ENCODE data around the gene ANKRD6.
A peak's percentile ranks its signal among the peaks of the same experiment; 100 is the strongest.

The ANKRD6 gene

GRCh38 chr6:89564752-89565427 is 131.9 kb downstream of the ANKRD6 start:
- DNase-seq (ENCODE audit: low spot score): no peak

DNA sequence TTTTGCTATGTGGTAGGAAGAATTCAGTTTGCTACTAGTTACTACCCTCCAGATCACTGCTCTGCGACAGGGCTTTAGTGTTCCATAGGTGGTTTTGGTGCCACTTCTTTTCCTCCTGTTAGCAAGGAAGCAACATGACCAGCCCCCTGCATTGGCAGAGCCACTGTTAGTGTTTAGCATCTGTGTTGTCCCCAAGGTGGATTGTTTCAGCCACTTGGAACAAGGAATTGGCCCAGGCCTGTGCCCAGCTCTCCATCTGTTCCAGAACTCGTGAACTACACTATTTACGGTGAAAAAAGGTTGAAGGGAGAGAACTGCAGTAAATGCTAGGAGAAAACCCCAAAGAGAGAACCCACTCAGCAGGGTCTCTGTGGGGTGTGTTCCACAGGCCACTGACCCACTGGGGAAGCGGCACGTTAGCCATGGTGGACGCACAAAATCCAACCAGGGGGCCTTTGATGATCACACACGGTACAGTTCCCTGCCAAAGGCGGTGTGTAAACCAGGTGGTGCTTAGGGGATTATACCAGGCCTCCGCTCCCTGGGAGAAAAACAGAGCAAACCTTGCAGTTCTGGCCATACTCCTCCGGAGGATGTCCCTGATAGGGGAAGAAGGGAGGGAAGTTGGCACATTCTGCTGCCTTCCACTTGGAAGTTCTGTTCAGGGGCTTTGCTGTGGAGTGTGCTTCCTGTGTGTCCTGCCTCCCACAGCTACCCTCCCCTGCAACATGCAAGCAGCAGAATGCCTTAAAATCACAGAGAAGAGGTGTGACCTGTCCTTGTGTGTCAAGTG is 133.3 kb downstream of the ANKRD6 start:
- no peak for DNase-seq (ENCODE audit: low spot score)

DNA sequence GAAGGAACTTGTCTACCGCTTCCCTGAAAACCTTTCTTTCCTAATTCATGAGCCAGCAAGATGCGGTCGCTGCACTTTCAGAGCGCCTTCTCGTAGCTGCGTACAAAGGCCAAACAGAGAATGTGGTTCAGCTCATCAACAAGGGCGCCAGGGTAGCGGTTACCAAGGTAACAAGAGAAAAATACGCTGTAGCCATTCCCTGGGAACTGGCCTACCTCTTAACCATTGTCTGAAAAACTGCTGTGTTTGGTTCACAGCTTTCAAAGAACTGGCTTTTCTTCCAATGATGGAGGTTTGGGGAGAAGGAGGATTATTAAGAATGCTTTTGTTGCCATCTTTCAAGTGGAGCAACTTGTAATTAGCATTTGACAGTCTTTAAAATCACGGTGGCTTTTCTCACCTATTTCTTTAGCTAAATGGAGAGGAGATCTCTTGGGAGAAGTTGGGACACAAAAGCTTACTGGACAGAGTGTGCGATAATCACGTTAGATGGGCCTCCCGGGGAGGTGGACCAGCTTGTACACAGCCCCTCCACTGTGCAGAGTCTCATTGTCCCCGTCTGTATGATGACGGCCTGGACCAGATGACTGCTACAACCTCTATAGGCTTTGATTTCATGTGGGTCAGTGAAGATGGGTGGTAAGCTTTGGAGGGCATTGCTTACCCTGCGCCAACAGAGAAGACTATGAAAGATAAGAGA is 134.1 kb downstream of the ANKRD6 start:
- DNase-seq (ENCODE audit: low spot score): no peak

DNA sequence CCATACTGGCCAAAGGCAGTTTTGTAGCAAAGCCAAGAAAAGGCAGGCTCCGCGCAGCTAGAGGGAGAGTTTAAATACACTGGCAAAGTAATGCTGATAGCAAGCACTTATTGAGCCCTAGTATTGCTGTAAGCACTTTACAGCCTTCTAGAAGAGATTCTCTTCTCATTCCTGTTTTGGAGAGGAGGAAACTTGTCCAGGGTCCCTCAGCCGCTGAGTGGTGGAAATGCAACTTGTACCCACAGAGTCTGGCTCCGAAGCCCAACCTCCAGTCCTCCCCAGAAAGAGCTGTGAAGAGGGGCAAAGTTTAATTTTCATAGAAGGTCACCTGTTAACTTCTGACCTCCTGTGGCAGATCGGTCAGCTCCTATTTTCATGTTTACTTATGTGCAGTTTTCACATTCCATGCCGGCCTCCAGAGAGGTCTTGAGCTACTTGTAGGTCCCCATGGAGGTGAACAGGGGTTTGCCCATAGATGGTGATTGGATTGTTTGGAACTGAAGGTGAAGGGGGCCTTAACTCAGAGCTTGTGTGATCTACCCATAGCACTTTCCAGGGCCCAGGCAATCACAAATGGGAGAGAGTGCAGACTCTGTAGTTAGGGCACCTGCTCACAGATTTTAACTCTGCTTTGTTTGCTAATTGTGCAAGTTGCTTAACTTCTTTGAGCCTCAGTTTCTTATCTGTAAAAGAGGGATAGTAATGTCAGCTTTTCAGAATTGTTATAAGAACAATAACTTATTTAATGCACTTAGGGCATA is 134.9 kb downstream of the ANKRD6 start:
- no peak for DNase-seq (ENCODE audit: low spot score)

- no peak for DNase-seq (ENCODE audit: low spot score)
Observed at GRCh38 chr6:89574910-89575561, 142.1 kb downstream of the ANKRD6 start.

DNA sequence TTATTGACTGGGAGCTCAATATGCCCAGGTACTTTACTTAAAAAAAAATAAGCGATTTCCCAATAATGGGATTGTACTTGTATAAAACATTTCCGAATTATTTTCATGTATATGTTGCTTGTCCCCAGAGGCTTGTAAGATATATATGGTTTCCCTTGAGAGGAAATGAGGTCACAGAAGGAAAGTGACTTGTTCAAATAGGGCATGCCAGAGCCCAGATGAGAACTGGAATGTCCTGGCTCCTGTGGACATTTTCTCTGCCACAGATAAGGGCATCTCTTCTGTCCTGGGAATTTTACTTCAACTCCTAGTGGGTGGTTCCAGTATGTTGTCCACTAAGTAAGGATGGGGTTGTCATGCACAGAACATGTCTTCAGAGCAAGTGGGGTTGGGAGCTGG is 142.6 kb downstream of the ANKRD6 start:
- no peak for DNase-seq (ENCODE audit: low spot score)

DNA sequence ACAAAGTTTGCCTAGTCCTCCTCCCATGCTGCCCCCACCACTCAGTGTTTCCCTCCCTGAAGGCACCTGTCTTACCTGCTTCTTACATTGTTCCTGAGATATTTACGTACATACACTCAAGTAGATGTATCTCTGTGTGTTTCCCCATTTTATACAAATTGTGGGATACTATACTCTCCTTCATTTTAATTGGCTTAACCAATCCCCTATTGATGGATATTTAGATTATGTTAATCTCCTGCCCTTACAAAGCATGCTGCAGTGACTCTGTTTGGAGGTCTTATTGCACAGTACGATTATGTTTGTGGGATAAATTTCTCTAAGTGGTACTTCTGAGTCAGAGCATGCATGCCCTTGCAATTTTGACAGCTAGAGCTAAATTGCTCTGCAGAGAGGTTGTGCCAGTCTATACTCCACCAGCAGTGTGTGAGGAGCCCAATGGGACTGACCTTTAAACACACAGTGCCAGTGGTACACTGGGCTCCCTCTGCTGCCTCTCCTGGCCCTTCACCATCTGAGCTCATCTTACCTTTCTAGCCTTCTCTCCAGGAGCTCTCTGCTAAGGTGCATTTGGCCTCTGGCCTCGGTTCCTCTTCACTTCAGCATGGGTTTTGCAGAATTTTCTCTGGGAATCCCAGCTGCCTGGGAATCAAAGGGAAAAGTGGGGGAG is 148.2 kb downstream of the ANKRD6 start:
- no peak for DNase-seq (ENCODE audit: low spot score)

DNA sequence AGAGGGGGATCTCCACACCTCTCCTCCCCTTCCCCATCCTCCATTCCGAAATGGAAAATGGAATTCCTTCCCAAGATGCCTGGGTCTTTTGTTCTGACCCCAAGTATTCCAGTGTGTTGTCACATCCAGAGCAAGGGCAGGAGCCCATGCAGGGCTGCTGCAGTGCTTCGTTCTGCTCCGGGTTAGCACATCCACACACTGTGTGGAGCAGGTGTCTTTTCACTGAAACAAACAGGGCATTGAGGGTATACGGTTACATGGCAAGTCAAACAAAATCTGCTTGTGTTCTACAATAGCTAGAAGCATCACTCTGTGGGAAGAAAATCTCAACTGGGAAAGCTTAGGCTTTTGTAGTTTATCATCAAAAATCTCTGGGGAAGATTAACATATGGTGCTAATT is 148.7 kb downstream of the ANKRD6 start:
- no peak for DNase-seq (ENCODE audit: low spot score)

- no peak for DNase-seq (ENCODE audit: low spot score)
Observed at GRCh38 chr6:89582669-89583325, 149.8 kb downstream of the ANKRD6 start.

- no peak for DNase-seq (ENCODE audit: low spot score)
Observed at GRCh38 chr6:89583559-89583958, 150.6 kb downstream of the ANKRD6 start.

GRCh38 chr6:89584539-89584938 is 151.6 kb downstream of the ANKRD6 start:
- no peak for DNase-seq (ENCODE audit: low spot score)

GRCh38 chr6:89585154-89585553 is 152.2 kb downstream of the ANKRD6 start:
- DNase-seq (ENCODE audit: low spot score): no peak

- no peak for DNase-seq (ENCODE audit: low spot score)
Observed at GRCh38 chr6:89589297-89590025, 156.5 kb downstream of the ANKRD6 start.

GRCh38 chr6:89590133-89590532 is 157.2 kb downstream of the ANKRD6 start:
- DNase-seq (ENCODE audit: low spot score): no peak

DNA sequence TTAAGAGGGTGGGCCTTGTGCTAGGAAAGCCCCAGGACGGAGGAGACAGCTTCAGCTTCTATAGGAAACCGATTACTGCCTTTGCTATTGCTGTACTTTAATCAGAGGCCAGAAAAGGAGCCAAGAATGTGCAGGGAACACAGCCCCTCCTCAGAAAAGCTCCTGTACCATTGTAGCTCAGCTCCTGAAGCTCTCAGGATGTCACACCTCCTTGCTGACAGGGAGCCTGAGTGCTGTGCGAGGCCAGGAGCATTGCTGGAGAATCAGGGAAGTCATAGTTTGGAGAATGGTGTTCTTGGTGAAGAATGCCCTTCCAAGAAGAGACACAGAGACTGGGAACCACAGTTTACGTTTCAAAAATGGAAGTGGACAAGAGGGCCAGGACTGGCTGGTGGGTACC is 158.8 kb downstream of the ANKRD6 start:
- no peak for DNase-seq (ENCODE audit: low spot score)

- no peak for DNase-seq (ENCODE audit: low spot score)
Observed at GRCh38 chr6:89596056-89596455, 163.1 kb downstream of the ANKRD6 start.

DNA sequence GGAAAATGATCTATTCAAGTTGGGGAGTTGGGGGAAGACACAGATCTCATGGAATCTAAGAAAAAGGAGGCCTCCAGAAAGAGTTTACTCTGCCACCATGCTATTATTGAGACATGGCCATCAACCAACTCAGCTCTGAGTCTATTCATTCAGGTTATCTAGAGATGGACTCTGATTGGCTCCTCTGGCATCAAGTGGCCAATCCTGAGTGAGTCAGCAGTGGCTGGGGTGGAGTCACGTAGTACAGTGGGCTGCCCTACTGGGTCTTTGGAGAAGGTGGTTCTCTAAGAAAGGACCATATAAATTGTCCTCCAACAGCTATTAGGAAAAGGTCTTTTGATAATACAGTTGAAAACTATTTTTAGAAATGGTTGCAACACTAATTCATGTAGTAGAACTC is 163.5 kb downstream of the ANKRD6 start:
- no peak for DNase-seq (ENCODE audit: low spot score)

- DNase-seq (ENCODE audit: low spot score): no peak
Observed at GRCh38 chr6:89597372-89597771, 164.4 kb downstream of the ANKRD6 start.

GRCh38 chr6:89597988-89598387 is 165.0 kb downstream of the ANKRD6 start:
- peak; percentile 67 for DNase-seq (ENCODE audit: low spot score)

- no peak for DNase-seq (ENCODE audit: low spot score)
Observed at GRCh38 chr6:89599727-89600126, 166.8 kb downstream of the ANKRD6 start.

All from COLO829 (cell line).